Rectal smooth muscle tissue (tissue), 1 donor: ENCODE measurements around the gene KIF5A.
A peak's percentile ranks its signal among the peaks of the same experiment; 100 is the strongest.
"Not testable (repeated sequence)": the region's sequence is repeated elsewhere in the genome, so short reads cannot be mapped to it uniquely, and the experiment has no call there.

Experiments
- H3K27ac ChIP-seq: one replicate; pipeline ENCODE4 v1.7.0; 2013; ENCODE audit warnings: low read depth, low read length, inconsistent platforms
- H3K27me3 ChIP-seq: one replicate; pipeline ENCODE4 v1.7.0; 2013; ENCODE audit warnings: low read length; ENCODE audit not compliant: control insufficient read depth, insufficient read depth
- H3K36me3 ChIP-seq: one replicate; pipeline ENCODE4 v1.7.0; 2013; ENCODE audit warnings: low read length; ENCODE audit not compliant: control insufficient read depth, insufficient read depth
- H3K4me1 ChIP-seq: one replicate; pipeline ENCODE4 v1.7.0; 2013; ENCODE audit warnings: low read length; ENCODE audit not compliant: control insufficient read depth, insufficient read depth
- H3K4me3 ChIP-seq: one replicate; pipeline ENCODE4 v1.7.0; 2013; ENCODE audit warnings: low read length
- H3K9ac ChIP-seq: one replicate; pipeline ENCODE4 v1.7.0; 2013; ENCODE audit warnings: low read length

The KIF5A gene

GRCh38 chr12:57588951-57589610 lies 39.2 kb downstream of the KIF5A start:
- H3K9ac ChIP-seq, H3K27me3 ChIP-seq, H3K36me3 ChIP-seq, H3K27ac ChIP-seq, H3K4me1 ChIP-seq, H3K4me3 ChIP-seq: not testable (repeated sequence)

GRCh38 chr12:57590479-57590863 lies 40.6 kb downstream of the KIF5A start:
- H3K9ac ChIP-seq: no peak overlapping the region
- peaks cover 2% of the 10 kb centered on the region for H3K36me3 ChIP-seq
- no peaks in the 10 kb centered on the region for H3K27me3 ChIP-seq
- H3K4me3 ChIP-seq: peak overlapping the region; percentile 97
- H3K4me1 ChIP-seq: peaks cover 7% of the 10 kb centered on the region
- peak overlapping the region; percentile 67 for H3K27ac ChIP-seq

GRCh38 chr12:57590864-57591781 lies 41.3 kb downstream of the KIF5A start, which contains the start of gene PIP4K2C:
TSS of gene PIP4K2C (plus strand) at chr12:57591192. CDS start at chr12:57591290, 98 bp downstream.
- peaks cover 6% of the 10 kb centered on the region for H3K36me3 ChIP-seq
- H3K4me1 ChIP-seq: peaks cover 7% of the 10 kb centered on the region
- H3K4me3 ChIP-seq: peak within 1 kb of the TSS; percentile 97
- H3K27ac ChIP-seq: peak within 1 kb of the TSS; percentile 67
- H3K27me3 ChIP-seq: no peaks in the 10 kb centered on the region
- H3K9ac ChIP-seq: peak within 1 kb of the TSS; percentile 82

DNA sequence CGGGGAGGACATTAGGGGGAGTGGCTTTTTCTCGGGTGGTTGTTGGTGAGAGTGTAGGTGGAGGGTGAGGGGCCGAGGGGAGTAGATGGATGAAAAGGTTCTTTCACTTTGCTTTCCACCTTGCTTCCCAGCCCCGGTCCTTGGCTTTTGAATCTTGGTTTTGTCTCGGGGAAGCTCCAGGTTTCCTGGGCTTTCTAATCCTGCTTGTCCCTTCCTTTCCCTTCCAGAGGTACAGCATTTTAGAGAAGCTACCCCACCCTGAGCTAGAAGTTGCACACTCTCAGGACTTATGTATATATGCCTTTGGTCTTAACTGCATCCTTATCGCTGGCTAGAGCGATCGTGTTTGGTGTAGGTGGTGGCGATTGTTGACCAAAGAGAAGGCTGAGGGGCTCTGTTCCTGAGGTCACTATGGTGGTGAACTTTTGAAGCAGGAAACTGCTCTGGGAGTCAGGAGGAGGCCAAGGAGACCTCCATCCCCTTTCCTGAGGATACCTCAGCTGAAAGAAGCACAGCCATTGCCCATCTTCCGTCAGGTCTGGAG lies 42.0 kb downstream of the KIF5A start:
- Histone ChIP-seq H3K36me3 (peaks cover 10% of the 10 kb centered on the region), H3K9ac (peak overlapping the region; percentile 82), H3K4me3 (peak overlapping the region; percentile 97), H3K27me3 (no peaks in the 10 kb centered on the region), H3K27ac (peak overlapping the region; percentile 67), H3K4me1 (peaks cover 7% of the 10 kb centered on the region)

DNA sequence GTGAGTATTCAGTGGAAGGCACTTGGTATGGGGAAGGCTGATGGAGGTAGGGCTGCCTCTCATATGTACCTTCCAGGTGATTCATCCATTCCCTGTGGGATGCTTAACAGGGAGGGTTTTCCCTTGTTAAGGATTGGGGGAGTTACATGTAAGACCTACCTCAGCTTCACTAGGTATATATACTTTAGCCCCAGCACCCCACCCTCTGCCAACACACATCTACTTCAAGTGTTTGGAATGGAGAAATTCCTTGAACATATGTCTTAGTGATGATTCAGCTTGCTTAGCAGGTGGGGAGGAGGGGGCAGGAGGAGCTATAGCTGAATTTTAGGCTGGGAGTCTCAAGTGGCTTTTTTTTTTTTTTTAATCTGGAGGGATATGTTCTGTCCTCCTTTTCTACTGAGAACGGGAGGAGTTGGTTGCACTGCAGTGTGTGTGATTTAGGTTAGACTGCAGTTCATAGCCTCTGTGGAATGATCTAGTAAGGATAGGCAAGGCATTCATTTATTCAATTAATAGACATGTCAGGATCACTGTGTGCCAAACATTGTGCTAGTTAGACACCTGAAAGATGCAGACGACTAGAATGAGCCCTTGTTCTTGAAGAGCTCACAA lies 42.8 kb downstream of the KIF5A start:
- no peak overlapping the region for H3K9ac ChIP-seq
- peaks cover 7% of the 10 kb centered on the region for H3K4me1 ChIP-seq
- peaks cover 10% of the 10 kb centered on the region for H3K36me3 ChIP-seq
- H3K27me3 ChIP-seq: no peaks in the 10 kb centered on the region
- H3K4me3 ChIP-seq: no peak overlapping the region
- no peak overlapping the region for H3K27ac ChIP-seq

GRCh38 chr12:57593187-57593586 lies 43.3 kb downstream of the KIF5A start:
- H3K36me3 ChIP-seq: peaks cover 10% of the 10 kb centered on the region
- peaks cover 7% of the 10 kb centered on the region for H3K4me1 ChIP-seq
- H3K27me3 ChIP-seq: no peaks in the 10 kb centered on the region
- H3K9ac ChIP-seq: no peak overlapping the region
- no peak overlapping the region for H3K4me3 ChIP-seq
- H3K27ac ChIP-seq: no peak overlapping the region

- peaks cover 3% of the 10 kb centered on the region for H3K4me1 ChIP-seq
- H3K9ac ChIP-seq: no peak overlapping the region
- no peak overlapping the region for H3K27ac ChIP-seq
- H3K36me3 ChIP-seq: peaks cover 24% of the 10 kb centered on the region
- H3K4me3 ChIP-seq: no peak overlapping the region
- H3K27me3 ChIP-seq: no peaks in the 10 kb centered on the region
Observed at GRCh38 chr12:57600395-57600794, 50.6 kb downstream of the KIF5A start.

DNA sequence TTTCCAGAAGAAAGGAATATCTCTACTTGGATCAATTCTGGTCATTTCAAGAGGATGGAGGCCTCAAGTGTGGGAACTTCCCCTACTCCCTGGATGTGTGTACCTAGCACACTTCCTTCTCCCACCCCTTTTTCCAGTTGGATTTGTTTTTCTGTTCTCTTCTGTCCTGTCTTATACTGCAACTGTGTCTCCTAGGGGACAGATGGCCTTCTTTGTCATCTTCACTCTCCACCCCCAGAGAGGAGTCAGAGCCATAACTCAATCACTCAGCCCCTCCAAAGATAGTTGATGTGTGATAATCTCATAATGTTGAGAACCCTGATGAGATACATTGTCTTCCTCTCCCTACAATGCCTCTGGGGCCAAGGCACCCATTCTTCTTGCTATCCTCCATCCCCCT lies 52.7 kb downstream of the KIF5A start:
- no peak overlapping the region for H3K4me3 ChIP-seq
- no peak overlapping the region for H3K27ac ChIP-seq
- H3K36me3 ChIP-seq: peaks cover 17% of the 10 kb centered on the region
- no peaks in the 10 kb centered on the region for H3K27me3 ChIP-seq
- H3K4me1 ChIP-seq: peaks cover 6% of the 10 kb centered on the region
- H3K9ac ChIP-seq: no peak overlapping the region

DNA sequence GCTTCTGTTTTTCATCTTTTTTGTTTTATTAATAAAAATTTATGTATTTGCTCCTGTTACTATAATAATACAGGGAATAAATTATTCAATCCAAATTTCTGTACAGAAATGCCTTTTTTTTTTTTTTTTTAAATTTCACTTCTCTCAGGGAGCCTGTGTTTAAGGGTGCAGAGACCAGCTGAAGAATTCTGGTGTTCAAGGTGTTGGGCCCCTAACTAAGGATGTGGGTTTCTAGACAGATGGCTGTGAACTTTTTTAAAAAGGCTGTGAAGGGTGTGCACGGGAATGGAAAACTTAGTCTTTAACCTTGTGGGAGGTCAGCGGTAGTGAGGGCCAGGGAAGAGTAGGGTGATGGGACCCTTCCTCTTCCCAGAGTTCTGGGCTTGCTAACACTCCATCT lies 53.5 kb downstream of the KIF5A start:
- peak overlapping the region; percentile 95 for H3K27ac ChIP-seq
- no peak overlapping the region for H3K9ac ChIP-seq
- H3K27me3 ChIP-seq: no peaks in the 10 kb centered on the region
- H3K4me3 ChIP-seq: no peak overlapping the region
- peaks cover 6% of the 10 kb centered on the region for H3K4me1 ChIP-seq
- H3K36me3 ChIP-seq: peaks cover 17% of the 10 kb centered on the region

DNA sequence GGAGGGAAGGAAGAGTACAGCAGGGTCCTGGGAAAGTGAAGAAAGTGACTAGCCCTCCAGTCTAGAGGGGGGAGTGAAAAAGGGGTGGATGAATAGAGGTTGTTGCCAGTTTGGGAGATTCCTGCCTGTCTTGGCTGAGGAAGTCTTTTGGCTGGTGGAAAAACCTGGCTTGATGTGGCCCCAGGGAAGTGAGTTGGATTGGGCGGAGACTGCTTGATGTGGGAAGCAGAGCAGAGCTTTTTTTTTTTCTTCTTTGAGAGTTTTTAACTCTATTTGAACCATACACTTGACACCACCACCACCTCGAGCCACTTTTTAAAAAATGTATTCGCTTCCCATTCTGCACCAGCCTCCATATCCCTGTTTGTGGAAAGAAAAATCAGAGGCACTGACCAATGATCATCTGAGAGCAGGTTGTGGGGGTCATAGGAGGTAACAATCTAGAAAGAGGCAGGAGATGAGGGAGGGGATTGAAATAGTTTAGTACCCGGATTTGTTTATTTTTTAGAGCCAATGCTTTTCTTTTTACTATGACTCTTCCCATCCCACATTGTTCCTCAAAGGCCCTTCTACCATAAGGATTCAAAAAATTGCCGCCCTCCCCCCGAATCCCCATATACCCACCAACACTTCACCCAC lies 54.1 kb downstream of the KIF5A start:
- H3K27me3 ChIP-seq: no peaks in the 10 kb centered on the region
- H3K4me1 ChIP-seq: peaks cover 7% of the 10 kb centered on the region
- H3K27ac ChIP-seq: peak overlapping the region; percentile 95
- peak overlapping the region; percentile 74 for H3K9ac ChIP-seq
- H3K4me3 ChIP-seq: peak overlapping the region; percentile 72
- peaks cover 15% of the 10 kb centered on the region for H3K36me3 ChIP-seq

DNA sequence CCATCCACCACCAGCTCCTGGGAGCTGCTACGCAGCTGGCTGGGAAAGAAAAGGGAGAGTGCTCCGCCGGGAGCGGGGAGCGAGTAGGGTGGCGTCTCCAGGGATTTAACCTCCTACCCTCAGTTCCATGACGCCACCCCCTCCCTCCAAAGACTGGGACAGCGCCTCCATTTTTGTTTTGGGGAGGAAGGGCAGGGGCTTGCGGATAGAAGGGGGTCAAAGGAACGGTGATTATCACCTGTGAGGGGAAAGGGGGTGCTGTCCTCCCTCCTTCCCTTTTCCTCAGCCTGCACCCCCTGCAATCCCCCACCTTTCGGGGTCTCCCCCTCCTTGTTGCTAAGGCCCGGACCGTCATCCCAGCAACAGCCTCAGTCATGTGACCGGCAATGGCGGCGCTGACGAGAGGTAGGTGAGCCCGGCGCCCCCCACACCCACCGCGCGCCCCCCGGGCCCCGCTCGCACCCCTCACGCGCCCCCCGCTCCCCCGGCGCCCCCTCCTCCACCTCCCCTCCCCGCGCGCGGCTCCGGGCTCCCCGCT lies 54.7 kb downstream of the KIF5A start, which contains the start of gene DTX3:
TSS of gene DTX3 (plus strand) at position 371 of the 538 bp plus-strand sequence. CDS start 1,694 bp downstream, outside the sequence.
- Histone ChIP-seq H3K4me1 (peaks cover 13% of the 10 kb centered on the region), H3K36me3 (peaks cover 13% of the 10 kb centered on the region), H3K4me3 (peak within 1 kb of the TSS; percentile 73), H3K27ac (peak within 1 kb of the TSS; percentile 95), H3K27me3 (no peaks in the 10 kb centered on the region), H3K9ac (peak within 1 kb of the TSS; percentile 75)
